Uterus (tissue), 2 donors: ENCODE measurements around the gene EDEM3.

Experiments
- CTCF ChIP-seq, 4 experiments: fragments of 200-600 bp in 2 of 4; fragments of 450-650 bp in 2 of 4; sonication (generic) in 2 of 4; IDR thresholded peaks; one replicate each; pipeline ENCODE4 v1.5.1; 2016 to 2019; ENCODE audit warnings: antibody characterized with exemption in 4 of 4, mild to moderate bottlenecking in 2 of 4, moderate library complexity in 1 of 4
- POLR2A ChIP-seq, 2 donors: fragments of 450-650 bp; IDR thresholded peaks; one replicate each; pipeline ENCODE4 v1.6.1; 2016; ENCODE audit warnings: antibody characterized with exemption in 2 of 2, mild to moderate bottlenecking in 1 of 2, moderate library complexity in 1 of 2

GRCh38 chr1:184664042-184664660 lies 90.5 kb downstream of the EDEM3 start:
- TF ChIP-seq CTCF (IDR thresholded peaks at IDR 0.05), result peak; percentile 85 to 97 (median 93)
- TF ChIP-seq POLR2A (IDR thresholded peaks at IDR 0.05), result peak in 1 of 2 donors; percentile 7
